Fibroblast of the aortic adventitia (primary cell): ENCODE results near the gene C17orf100. TPM values are rescaled to one million over a fixed set of nuclear protein-coding genes. Genes with fewer than 3 reads are reported as not detected.
A peak's percentile ranks its signal among the peaks of the same experiment; 100 is the strongest.

Source experiments
- DNase-seq: peaks from one replicate; pipeline ENCODE4 v3.0.0-alpha.2; 2010; ENCODE audit warnings: low read depth
- H3K4me3 ChIP-seq: 2 replicates; pipeline ENCODE4 v1.5.1; 2011; ENCODE audit warnings: low read depth, mild to moderate bottlenecking, control low read depth, low read length, moderate library complexity
- total RNA-seq: library from RNA; depleted of rRNA; stranded (reverse); fragments of >200 nt; gene quantifications from 2 replicates; pipeline ENCODE4 v1.2.3, GENCODE V29; 2012; ENCODE audit warnings: low replicate concordance
- TF ChIP-seq, protein P1 (sequence below): IDR thresholded peaks from 2 replicates; pipeline ENCODE4 v1.5.1; 2011; ENCODE audit warnings: mild to moderate bottlenecking, low read length, control low read depth, inconsistent platforms; ENCODE audit not compliant: insufficient read depth

The C17orf100 gene
- total RNA-seq, 1 donor, result 0.63 TPM

DNA sequence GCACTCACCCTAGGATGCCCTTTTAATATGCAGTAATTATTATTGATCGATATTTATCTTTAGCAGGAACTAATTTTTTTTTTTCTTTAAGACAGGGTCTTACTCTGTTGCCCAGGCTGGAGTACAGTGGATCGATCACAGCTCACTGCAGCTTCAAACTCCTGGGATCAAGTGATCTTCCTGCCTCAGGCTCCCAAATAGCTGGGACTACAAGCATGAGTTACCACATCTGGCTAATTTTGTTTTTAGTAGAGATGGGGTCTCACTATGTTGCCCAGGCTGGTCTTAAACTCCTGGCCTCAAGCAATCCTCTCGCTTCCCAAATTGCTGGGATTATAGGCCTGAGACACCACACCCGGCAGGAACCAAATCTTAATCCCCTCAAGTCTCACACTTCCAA is 40.3 kb upstream of the C17orf100 start:
- TF ChIP-seq, protein P1, sequence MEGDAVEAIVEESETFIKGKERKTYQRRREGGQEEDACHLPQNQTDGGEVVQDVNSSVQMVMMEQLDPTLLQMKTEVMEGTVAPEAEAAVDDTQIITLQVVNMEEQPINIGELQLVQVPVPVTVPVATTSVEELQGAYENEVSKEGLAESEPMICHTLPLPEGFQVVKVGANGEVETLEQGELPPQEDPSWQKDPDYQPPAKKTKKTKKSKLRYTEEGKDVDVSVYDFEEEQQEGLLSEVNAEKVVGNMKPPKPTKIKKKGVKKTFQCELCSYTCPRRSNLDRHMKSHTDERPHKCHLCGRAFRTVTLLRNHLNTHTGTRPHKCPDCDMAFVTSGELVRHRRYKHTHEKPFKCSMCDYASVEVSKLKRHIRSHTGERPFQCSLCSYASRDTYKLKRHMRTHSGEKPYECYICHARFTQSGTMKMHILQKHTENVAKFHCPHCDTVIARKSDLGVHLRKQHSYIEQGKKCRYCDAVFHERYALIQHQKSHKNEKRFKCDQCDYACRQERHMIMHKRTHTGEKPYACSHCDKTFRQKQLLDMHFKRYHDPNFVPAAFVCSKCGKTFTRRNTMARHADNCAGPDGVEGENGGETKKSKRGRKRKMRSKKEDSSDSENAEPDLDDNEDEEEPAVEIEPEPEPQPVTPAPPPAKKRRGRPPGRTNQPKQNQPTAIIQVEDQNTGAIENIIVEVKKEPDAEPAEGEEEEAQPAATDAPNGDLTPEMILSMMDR, result no peak
- no peak overlapping the region for H3K4me3 ChIP-seq
- DNase-seq, result no peak

DNA sequence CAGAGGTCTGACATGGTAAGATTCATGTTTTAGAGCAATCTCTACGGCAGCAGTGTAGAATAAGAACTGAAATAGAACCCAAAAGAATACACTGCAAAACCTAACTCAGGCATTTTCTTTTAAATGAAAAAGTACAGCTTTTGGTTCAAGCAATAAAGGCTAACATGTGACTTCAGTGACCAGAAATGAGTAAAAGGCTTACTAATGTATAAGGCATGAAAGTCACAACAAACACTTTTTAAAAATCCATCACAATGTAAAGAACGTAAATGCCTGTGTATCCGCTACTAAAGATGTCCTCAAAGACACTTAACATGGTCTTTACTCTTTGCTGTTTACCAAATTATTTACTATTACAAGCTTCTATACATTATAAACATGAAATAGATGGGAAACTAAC is 27.6 kb upstream of the C17orf100 start:
- TF ChIP-seq, protein P1, result no peak
- H3K4me3 ChIP-seq, result no peak overlapping the region
- DNase-seq, result no peak

DNA sequence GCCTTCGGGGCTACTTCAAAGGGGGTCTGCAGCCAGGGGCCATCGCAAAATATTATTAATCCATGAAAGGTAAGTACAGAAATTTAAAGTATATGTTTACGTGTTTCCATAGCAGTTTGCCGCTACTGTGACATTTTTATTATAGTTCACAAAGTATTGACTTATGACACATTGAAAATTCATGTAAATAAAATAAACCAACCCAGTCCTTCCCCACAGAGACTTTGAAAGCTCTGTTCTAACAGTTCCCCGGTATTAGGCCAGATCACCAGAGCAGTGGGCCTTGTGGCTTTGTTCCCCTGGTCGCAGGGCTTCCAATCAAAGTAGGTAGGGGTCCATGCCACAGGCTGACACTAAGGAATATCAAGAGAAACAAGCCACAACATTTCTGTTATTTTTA is 24.9 kb upstream of the C17orf100 start:
- TF ChIP-seq, protein P1, result no peak
- DNase-seq, result no peak
- H3K4me3 ChIP-seq, result no peak overlapping the region

DNA sequence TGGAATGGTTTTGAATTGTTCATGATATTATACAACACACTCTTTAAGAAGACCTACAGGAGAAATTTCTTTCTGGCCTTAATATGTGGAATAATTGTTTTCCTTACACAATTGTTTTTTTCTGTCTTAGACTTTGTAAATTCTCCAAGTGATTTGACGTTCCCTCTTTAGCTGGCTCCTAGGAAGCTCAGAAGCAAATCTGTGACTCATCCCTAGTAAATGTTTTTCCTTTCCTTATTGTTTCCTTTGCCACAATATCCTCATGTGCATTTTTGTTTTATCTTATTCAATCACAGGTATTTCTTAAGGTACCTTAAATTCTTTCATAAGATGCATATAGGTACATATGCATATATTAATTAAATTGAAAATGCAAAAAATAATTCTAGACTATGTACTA is 24.5 kb upstream of the C17orf100 start:
- TF ChIP-seq, protein P1, result no peak
- peak; percentile 27 for DNase-seq
- no peak overlapping the region for H3K4me3 ChIP-seq

DNA sequence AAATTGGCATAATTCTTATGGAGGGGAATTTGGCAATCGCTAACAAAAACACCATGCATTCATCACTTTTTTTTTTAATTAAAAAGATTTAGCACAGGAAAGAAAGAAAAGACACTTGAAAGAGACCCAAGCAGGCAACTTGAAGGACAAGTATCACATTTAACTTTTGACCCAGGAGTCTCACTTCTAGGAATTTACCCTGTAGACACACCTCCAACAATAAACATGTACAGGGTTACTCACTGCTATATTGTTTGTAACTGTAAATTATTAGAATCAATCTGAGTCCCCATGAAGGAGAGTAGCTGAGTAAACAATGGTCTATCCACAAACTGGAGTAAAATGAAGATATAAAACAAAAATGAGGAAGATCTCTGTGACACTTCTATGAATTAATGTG is 21.2 kb upstream of the C17orf100 start:
- DNase-seq, result no peak
- TF ChIP-seq, protein P1, result no peak
- no peak overlapping the region for H3K4me3 ChIP-seq

DNA sequence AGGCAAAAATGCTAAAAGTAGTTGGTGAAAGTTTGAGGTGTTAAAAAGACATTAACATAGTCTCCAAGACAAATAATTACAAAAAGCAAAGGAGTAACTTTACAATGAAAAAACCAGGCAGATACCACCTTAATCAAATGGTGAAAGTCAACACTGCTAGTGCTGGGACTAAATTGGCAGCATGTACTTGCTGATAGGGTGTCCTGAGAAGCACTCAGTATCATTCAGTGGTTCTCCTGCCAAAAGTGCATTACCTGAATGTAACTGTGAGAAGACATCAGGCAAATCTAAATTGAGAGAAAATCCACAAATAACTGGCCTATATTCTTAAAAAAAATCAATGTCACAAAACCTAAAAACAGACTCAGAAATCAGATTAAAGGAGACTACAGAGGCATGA is 19.0 kb upstream of the C17orf100 start:
- DNase-seq, result no peak
- TF ChIP-seq, protein P1, result no peak
- H3K4me3 ChIP-seq, result no peak overlapping the region

DNA sequence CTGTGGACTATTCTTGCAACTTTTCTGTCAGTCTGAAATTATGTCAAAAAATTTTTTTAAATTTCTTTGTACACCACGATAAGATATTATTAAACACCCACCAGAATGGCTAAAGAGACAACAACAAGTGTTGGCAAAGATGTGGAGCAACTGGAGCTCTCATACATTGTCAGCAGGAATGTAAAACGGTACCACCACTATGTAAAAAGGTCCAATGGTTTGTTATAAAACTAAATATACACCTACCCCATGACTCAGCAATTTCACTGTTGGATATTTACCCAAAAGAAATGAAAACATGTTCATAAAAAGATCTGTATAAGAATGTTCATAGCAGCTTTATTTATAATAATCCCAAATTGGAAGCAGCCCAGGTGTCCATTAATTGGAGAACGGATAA is 18.3 kb upstream of the C17orf100 start:
- H3K4me3 ChIP-seq, result no peak overlapping the region
- TF ChIP-seq, protein P1, result no peak
- DNase-seq, result no peak
